HK-2 (cell line): ENCODE measurements around the gene MEIOSIN.
A peak's percentile ranks its signal among the peaks of the same experiment; 100 is the strongest.

Experiments used
- DNase-seq: peaks from one replicate; pipeline ENCODE4 v3.0.0-alpha.2; 2018; ENCODE audit not compliant: unreplicated experiment

The MEIOSIN gene

DNA sequence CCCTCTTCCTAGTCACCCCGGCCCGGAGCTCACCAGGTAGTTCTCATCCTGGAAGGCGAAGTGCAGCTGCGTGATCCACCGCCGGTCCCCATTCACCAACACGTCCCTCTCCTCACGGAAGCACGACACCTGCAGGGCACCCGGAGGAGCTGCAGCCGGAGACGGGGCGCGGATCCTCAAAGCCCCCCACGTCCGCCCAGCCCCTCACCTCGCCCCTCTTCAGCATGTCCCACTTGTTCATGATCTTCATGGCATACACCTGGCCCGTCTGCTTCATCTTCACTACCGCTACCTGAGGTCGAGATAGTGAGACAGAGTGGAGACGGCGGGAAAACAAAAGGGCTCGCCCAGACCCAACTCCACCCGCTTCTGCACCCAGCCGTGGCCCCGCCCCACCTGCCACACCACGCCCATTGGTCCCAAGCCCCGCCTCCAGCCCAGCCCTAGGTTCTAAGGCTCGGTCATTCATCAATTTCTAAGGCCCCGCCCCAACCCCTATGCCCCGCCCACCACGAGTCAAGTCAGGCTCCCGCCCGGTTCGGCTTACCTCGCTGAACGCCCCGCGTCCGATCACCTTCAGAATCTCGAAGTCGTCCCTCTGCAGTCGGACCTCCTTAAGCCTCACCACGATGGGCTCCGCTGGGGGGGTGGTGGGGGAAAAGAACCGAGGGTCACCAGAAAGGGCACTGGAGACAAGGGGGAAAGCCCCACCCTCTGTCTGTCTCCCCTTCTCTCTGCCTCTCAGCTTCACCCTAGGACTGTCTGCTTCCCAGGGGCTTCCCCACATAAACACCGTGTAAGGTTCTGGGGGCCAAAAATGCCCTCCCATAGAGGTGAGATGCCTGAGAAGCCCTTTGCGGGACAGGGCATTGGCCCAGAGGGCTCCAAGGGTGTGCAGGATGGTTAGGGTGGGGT is 46.2 kb downstream of the MEIOSIN start:
- no peak for DNase-seq

DNA sequence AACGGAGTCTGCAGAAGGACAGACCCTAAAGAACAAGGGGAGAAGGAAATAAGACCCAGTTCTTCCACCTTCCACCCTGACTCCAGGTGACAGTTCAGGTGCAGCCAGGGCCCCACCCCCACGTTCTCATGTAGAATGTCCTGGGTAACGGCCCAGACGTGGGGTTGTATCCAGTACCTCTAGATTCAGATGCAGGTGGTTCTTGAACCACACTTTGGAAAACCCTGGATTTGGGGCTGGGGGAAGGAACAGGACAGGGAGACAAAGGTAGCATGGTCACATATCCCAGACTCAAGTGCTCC is 46.9 kb downstream of the MEIOSIN start:
- no peak for DNase-seq

DNA sequence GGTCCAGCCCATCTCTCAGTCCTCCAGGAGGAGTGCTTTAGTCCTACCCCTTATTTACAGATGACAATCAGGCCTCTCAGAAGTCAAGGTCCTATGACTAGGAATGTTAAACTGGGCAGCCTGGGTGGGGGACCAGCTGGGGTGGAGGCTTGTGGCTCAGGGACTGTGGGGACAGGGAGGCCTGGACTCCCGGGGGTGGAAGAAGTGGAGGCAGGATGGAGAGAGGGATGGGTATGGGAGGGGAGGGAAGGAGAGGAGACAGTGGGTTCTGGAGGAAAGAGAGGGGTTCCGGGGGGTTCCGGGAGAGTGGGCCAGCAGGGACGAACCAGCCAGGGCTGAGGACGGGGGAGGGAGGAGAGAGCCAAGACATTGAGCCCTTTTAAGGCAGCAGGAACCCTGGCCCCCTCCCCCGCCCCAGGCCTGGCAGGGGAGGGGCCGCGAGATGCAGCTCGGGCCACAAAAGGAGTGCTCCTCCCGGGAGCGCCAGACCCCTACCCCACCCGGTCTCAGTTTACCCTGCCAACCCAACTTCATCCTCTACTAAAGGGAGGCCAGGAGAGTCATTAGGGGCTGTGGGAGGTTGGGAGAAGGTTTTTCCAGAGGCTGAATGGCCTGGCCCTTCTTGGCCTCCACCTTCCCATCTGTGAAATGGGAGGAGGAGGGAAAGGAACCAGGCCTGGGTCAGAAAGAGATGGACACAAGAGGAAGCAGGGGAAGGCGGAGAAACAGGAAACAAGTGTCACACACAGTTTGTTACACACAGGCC is 47.4 kb downstream of the MEIOSIN start:
- DNase-seq, result no peak

DNA sequence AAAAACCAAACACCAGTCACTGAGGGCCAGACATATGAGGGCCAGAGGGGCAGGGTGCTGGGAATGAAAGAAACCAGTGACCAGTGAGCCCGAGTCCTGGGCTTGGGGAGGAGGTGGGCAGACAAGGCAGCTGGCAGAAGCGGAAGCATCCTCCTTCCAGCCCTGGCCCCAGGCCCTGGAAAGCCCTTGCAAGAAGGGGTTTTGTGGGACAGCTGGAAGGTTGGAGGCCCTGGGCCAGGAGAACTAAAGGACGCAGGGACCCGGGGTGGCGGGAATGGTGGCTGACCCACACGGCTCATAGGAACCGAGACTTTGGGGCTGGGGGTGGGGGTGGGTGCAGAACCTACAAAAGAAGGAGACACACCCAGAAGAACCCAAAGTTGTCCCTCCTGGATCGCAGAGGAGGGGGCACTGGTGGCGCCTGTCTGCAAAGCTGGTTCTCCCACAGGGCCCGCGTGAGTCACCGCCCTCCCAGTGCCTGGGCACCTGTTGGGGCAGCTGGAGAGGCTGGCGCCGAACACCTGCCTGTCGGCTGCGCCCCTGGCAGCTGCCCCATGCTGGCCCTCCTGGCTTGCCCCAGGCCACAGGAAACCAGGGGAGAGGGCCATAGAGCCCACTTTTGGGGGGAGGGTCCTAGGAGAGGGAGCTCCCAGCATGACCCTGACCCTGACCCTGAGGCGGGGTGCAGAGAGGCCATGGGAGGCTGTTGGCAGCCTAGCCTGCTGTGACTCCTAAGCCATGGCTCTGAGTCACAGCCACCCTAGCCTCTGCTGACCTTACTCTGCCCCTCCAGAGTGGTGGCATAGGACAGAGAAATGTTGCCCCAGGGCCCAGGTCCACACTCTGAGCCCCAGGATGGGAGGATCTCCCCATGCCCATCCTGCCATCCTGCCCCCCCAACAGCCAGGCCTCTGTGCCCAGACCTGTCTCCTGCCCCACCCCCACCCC is 48.2 kb downstream of the MEIOSIN start:
- DNase-seq, result peak; percentile 49

DNA sequence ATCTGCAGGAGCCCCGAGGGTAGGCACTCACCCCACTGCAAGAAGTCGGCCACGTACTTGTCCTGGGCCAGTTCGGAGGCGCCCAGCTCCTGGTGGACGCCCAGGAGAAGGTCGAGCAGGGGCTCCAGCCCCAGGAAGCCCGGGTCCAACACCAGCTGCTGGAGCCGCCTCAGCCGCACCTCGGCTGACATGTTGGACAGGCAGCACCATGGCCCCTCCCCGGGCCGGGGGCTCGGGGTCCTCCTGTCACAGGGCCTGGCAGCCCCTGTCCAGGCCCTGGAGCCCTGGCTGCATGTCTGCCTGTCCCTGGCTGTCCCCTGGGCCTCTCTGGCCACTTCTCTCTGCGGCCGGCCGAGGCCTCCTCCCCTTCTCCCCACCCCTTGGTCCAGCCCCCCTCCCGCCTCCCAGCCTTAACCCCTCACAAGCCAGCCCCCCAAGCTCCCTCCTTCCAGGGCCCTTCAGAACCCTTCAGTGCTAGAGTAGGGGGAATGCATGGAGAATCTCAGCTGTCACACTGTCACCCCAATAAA is 49.0 kb downstream of the MEIOSIN start, which contains the start of gene DMPK:
Gene DMPK, minus strand, starts transcription at position 329 of the 530 bp plus-strand sequence. Its CDS starts 138 bp downstream, at position 191.
- DNase-seq, result no peak

DNA sequence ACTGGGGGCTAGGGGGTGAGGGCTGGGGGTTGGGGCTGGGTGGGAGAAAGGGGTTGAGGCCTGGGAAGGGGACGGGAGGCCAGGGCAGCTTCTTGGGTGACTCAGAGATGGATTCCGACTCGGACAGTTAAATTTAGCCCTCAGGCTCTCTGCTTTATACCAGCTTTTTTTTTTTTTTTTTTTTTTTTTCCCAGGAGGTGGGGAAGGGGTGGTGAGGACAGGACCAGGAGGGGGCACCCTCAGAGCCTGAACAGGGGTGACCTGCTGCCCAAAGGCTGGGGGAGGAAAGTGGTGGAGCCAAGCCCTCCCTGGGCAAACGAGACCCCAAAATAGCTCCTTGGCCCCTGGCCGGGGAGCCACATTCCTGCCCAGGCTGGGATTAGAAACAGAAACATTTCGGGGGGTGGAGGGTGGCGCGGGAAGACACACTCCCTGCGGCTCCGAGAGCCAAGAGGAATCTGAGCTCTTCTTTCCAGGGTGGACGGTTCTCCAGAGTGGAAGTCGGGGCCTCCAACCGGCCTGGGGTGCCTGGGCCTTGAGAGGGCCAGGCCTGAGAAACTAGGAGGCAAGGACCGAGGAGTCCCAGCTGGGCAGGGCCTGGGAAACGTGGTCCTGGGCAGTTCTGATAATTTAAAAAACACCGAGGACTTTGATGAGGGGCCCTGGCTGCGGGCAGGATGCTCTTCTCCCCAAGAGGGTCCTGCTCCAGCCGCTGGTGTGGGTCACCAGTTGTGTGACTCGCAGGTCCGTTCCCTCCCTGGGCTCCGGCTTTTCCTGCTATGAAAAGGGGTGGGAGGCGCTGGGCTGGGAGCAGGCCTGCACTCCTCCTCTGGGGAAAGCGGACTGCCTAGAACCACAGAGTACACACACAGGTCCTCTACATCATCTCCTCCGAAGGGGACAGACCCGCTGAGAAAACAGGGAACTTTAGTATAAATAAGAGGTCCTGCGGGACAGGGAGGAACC is 49.9 kb downstream of the MEIOSIN start:
- peak; percentile 52 for DNase-seq

DNA sequence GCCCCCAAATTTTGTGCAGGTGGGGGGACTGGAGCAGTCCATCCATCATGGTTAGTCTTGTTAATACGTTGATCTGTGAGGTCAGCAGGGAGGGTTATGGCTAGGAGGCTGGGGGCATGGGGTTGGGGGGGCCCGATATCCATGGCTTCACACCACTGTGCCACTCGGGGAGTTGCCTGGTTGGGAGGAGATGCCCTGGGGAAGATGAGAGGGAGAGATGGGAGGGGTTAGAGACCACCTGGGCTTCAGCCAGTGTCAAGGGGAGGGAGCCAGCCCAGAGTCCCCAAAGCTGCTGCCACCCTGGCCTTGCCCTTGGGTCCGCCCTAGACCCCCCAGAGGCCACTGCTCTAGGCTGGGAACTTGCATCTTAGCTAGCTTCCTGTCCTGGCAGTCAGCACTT is 50.9 kb downstream of the MEIOSIN start:
- no peak for DNase-seq

DNA sequence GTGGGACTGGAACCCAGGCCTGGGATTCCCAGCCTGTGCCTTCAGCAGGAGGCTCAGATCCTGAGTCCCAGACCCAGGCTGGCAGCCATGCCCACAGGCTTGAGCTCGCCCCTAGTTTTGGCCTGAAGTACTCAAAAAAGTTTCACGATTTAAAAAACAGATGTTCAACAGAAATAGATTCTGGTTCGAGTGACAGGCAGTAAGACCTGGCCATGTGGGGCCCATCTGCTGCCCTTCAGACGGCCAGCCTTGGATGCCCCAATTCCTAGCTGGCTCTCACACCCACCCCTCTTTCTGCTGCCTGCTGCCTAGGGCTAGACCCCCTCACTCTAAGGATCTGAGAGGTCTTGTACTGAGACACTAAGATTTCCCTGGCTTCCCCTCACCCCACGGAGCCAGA is 51.9 kb downstream of the MEIOSIN start:
- no peak for DNase-seq

DNA sequence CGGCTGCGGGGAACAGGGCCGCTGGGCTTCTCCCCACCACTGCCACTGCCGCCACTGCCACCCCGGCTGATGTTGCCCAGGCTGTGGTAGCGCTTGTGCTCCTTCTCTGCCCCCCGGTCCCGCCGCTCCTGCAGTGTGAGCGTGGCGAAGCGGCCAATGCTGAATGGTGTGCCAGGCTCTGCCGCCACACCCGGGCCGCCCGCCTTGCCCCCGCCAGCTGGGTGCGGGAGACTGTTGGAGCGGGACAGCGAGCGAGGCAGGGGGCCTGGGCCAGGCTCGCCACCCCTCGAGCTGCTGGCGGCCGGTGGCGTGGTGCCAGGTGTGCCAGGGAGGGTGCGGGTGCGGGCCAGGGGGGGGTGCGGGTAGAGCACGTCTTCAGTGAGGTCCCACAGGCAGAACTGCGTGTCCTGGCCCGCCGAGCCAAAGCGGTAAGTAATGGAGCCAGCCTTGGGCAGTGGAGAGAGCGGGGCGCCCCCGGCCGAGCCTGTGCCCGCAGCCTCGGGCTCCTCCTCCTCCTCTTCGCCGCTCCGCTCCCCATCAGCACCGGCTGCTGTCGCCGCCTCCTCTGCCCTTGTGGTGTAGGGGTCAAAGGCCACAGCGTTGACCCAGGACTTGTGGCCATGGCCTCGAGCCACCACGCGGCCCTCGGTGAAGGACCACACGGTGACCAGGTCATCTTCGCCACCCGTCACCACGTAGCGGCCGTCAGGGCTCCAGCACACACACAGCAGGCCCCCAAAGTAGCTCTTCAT is 52.7 kb downstream of the MEIOSIN start:
- no peak for DNase-seq

DNA sequence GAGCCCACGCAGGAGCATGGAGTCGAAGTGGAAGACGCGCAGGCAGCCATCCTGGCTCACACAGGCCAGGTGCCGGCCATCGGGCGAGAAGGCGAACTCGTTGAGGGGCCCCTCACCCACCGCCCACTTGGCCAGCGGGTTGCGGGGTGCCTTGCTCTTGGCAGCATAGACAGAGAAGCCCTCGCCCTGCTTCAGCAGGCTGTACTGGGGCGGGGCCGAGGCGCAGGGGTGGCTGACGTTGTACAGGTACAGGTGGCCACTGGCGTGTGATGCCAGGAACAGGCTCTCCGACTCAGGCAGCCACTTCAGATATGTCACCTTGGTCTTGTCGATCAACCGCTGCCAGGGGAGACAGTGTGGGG is 53.3 kb downstream of the MEIOSIN start:
- no peak for DNase-seq

DNA sequence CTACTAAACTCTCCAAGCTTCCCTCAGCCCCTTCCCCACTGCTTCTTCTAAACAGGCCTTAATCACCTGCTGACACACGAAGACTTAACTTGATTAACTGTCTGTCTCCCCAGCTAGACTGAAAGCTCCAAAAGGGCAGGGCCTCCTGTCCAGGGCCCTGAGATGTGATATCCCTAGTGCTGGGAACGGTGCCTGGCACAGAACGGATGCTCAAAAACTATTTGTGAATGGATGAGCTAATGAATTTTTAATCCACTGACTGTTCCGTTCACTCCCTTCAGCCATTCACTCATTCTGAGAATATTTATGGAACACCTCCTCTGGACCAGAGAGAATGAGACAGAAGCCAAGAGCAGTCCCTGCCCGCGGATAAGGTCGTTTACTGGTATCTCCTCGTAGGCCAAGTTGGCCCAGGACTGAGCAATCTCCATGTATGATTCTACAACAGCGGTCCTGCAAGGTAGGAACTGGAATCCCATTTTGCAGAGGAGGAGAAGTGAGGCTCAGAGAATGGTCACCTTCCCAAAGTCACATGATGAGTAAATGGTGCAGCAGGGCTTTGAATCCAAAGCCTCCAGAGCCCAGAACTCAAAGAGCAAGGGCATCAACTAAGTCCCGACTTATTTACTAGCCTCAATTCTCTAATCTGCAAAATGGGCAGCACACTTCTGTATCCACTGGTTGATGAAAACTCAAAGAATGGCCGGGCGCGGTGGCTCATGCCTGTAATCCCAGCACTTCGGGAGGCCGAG is 56.0 kb downstream of the MEIOSIN start:
- DNase-seq, result no peak

DNA sequence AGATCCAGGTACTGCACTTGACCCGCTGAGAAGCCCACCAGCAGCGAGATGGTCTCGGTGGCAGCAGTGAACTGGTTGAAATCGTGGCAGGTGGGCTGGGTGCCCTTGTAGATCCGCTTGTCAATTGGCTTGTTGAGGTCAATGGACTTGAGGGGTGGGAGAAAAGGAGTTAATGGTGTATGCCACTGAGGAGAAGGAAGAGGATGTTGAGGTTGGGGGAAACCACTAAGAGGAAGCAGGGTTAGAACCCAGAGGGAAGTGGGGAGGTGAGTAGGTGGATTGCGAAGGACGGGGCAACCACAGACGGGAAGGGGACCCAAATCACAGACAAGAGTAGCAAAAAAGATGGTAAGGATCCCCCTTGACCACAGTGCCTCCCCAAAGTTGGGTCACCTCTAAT is 57.7 kb downstream of the MEIOSIN start:
- no peak for DNase-seq

DNA sequence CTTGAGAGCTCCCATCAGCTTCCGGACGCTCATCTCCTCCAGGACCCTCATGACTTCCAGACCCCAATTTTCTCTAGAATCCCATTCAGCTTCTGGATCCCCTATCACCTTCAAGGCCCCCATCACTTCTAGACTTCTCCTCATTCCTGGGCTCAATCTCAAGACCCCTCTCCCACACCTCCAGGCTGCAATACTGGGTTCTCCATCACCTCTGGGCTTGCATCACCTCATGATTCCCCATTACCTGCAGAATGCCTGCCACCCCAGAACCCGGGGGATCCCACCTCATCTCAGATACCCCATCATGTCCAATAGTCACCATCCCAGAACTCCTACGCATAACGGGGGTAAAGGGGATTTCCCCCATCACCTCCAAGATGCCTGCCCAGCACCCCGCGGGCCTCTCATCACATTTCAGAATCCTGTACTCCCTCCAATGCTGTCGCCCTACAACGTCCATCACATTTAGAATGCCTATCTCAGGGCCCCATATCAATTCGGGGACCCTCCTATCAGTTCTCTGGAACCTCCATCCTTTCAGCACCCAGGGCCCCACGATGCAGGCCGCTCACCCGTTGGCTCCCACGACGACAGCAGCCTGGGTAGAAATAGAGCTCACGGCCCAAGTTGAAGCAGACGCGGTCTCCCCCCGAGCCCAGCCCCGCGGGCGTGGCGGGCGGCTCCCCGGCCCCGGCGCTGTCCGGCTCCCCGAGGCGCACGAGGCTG is 58.7 kb downstream of the MEIOSIN start:
- no peak for DNase-seq

DNA sequence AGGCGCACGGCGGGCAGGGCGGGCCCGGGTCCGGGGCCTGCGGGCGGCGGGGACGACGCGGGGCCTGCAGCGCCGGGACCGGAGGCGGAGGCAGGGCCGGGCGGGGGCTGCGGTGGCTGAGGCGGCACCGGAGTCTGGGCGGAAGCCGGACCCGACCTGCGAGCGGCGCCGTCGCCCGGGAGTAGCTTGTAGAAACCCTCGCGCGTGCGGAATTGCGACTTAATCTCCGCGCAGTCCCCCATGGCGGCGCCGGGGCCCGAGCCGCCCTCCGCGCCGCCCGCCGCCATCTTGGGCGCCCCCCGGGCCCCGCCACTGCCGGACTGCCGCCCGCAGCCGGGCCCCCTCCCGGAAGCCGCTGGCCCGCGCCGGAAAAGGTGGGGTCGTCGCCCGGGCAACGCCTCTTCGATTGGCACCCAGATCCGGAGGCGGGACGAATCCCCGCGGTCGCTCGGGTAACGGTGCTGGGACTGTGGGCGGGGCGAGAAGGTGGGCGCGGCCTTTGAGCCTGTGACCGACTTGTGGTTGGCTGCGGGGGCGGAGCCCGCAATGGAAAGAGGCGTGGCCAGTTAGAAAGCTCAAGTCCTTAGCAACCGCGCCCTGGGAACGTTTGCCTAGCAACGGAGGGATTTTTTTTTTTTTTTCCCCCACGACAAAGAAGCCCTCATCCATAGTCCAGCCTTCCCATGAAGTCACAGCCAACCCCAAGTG is 59.4 kb downstream of the MEIOSIN start, which contains the start of gene DMWD:
Gene DMWD, minus strand, starts transcription at position 376 of the 708 bp plus-strand sequence. Its CDS starts 89 bp downstream, at position 287.
- peak; percentile 100 for DNase-seq

DNA sequence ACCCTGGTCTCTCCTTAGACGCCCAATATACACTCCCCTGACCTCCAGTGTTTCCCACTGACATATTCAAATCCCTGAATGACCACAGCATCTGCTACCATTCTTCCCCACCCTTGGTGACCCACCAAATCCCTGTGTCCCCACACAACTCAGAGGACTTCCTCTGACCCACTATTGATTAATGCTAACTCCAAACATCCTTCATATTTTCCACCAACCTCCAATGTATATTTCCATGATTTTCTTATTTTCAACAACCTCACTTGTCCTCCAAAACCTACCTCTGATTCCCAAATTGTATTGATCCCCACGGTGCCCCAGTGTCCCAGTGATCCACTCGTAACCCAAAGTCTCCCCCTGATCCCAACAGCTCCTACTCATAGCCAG is 59.9 kb downstream of the MEIOSIN start:
- DNase-seq, result no peak

DNA sequence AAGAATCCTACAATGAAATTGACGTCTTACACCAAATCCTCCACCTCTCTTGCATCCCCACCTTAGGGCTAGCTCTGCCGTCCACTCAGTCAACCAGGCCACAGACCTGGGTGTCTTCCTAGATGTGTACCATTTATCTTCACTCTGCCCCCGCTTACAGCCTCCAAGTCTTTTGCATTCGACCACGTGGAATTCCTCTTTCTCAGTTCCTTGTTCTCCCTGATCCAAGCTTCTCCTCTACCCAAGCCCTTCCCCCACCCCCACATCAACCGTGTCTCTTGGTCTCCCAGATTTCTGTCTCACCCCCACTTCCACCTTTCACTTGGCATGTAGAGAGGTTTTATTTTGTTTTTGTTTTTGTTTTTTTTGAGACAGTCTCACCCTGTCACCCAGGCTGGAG is 60.6 kb downstream of the MEIOSIN start:
- no peak for DNase-seq

DNA sequence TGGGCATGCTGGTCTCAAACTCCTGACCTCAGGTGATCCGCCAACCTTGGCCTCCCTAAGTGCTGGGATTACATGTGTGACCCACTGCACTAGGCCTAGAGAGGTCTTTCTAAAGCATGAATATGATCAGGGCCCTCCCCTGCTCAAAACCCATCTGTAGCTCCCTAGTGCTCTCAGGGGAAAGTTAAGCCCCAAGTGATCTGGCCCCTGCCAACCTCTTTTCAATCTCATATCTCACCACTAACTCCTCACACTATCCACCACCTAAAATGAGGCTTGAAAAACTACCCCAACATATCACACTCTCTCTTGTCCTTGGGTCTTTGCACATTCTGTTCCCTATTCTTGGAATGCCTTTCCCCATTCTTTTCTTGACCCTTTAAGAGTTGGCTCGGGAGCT is 61.4 kb downstream of the MEIOSIN start:
- DNase-seq, result no peak
